Measurements from ENCODE around the gene TMEM218.

Gene TMEM218

DNA sequence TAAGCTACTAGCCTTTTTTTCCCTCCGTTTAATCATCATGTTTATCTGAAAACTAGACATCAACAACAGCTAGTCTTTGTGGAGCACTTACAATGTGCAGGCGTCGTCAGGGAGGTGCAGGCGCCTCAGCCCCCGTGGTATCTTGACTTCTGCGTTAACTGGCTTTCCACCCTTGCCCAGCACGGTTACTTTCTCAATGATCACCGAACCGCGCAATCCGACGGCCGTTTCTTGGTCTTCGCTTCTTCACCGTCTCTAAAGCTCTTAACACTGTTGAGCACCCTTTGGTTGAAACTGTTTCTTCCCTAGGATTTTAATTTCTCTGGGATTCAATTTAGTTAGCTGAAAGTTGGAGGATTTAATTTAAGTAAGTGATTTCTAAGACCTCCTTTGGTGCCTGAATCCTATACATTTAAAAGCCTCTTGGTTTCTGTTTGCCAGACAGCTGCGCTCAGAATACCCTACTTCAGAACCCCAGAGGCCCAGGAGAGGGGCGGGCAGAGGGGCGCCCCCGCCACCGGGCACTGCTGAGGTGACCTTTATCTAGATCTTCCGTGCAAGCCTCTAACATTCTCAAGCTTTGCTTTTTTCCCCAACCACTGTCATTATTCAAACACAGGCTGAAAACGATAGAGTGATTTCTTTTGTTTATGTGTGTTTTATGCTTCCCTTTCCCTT lies 18.0 kb upstream of the TMEM218 start:
- DNase-seq (ENCODE audit: low read depth): no peak

DNA sequence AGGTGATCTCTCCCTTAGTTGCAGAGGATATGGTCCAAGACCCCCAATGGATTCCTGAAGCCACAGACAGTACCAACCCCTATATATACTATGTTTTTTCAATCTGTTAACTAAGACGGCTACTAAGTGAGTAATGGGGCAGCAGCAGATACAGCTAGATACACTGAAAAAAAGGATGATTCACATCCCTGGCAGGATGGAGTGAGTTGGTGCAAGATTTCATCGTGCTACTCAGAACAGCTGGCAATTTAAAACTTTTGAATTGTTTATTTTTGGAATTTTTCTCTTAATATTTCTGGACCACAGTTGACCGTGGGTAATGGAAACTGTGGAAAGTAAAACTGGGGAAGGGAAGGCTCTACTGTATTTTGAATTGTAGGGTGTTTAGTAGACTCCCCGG lies 17.0 kb upstream of the TMEM218 start:
- no peak for DNase-seq (ENCODE audit: low read depth)

DNA sequence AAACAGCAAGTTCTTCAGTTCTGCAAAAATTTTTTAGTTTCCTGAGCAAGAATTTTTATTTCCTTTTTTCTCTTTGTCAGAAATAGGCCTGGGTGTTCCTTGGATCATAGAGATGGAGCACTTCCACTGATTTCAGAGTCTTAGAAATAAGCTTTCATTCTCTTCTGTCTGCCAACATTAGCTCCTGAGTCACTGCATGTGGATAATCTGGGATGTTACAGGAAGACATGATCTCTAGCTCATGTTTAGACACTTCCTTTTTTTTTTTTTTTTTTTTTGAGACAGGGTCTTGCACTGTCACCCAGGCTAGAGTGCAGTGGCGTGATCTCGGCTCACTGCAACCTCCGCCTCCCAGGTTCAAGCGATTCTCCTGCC lies 13.2 kb upstream of the TMEM218 start:
- no peak for DNase-seq (ENCODE audit: low read depth)

DNA sequence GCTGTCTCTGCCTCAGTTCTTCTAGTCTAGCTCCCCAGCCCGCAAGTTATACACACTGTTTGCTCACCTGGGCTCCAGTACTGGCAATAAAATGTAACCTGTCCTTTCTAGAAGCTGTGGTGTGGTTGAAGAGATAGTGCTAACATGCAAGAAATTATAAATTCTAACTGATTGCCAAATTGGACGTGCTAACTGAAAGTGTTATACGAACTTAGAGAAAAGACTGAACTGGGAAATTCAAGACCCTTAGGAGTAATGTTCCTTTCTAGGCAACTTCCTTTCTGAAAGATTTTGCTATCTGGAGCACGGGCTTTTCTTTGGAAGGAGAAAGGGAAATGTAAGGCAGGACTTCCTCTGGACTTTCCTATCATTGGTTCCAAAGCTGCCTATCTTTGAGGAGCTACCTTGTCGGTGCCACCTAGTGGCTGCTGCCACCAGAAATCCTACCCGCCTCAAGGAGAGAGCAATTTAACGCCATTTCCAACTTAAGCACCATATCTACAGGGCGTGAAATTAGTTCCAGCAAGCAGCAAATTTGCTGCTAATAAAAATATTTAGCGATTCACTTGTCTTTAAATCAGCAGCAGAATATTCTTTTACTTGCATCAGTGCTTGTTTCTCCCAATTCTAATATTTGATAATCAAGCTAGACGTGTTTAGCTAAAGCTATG lies 12.7 kb upstream of the TMEM218 start:
- no peak for DNase-seq (ENCODE audit: low read depth)

DNA sequence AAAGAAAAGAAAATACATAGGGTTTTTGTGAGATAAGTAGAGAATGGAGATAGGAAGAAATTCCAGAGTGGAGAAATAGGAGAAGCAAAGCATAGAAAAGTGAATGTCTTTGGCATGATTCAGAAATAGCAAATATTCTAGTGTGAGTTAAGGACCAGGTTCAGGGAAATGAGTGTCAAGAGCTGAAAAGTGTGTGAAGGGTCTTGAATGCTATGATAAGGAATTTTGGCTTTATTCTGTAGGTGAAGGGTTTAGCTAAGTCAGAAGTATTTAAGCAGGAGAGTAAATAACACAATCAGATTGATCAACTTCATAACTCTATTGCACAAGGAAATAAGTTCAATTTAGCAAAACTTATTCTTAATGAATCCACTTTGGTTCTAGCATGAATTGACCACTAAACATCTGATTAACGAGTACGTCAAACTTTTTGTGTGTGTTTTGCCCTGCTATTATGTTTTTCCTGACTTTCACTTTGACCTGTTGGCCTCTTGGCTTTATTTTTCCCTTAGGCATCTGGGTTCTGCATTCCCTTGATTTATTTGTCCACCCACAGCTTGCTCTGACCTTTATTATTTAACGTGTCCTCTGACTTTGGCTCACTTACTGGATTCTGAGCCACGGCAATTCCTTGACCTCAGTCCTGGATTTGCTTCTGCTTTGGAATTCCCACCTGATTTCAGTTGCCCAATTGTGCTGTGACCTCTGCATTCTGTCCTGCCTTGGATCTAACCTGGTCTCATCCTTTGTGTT lies 11.9 kb upstream of the TMEM218 start:
- no peak for DNase-seq (ENCODE audit: low read depth)

DNA sequence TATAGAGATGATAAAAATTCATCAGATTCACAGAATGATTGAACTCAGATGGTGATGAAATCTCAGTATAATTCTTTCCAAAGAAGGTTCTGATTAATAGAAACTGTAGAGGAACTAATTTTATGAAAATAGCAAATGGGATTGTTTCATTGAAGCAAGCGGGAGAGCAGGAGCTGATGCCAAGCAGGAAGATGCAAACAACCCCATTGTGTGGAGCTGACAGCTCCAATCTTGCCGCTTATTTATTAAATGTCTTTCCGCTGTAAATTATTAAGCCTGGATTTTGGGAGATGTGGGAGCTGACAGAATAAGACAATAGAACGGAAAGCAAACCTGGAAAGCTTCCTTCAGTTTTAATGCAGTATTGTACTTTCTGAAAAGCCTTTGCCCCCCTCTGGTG lies 6.0 kb upstream of the TMEM218 start:
- no peak for DNase-seq (ENCODE audit: low read depth)

DNA sequence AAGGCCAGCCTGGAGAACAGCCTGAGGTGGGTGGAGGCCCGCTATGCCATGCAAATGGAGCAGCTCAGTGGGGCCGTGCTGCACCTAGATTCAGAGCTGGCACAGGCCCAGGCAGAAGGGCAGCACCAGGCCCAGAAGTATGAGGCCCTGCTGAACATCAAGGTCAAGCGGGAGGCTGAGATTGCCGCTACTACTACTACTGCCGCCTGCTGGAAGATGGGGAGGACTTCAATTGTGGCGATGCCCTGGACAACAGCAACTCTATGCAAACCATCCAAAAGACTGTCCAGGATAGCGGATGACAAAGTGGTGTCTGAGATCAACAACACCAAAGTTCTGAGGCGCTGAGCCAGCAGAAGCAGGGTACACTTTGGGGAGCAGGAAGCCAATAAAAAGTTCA lies 3.1 kb upstream of the TMEM218 start:
- no peak for DNase-seq (ENCODE audit: low read depth)

DNA sequence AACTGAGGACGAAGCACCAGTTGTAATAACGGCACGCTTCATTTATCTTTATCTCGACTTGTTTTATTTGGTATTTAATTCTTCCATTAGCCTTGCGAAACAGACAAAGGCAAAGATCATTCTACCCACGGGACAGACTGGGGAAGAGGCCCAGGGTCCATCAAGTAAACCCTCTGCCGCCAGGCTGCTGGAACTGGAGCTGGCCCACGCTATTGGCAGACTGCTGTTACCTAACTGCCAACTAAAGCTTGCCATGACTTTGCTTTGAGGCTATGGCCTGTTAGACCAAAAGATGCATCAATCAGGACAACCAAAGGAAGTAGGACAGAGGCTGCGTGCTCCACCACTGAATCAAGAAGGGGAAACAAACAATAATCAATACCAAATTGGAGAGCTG lies 780 bp upstream of the TMEM218 start:
- no peak for DNase-seq (ENCODE audit: low read depth)

DNA sequence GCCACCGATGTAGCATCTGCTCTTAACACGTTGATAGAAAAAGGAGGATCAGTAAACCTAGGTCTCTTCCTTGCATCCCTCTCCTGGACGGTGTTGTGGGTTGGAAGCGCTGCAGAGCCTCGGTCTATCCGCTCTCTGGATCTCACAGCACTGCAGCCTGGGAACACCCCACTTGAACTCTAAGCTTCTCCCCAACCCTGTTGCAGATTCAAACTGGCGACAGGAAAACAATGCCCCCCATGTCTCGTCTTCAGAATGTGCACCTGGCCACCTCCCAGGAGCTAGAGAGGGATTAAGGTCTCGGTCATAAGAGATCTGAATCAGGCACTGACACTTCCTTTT lies 454 bp downstream of the TMEM218 start:
- no peak for DNase-seq (ENCODE audit: low read depth)

DNA sequence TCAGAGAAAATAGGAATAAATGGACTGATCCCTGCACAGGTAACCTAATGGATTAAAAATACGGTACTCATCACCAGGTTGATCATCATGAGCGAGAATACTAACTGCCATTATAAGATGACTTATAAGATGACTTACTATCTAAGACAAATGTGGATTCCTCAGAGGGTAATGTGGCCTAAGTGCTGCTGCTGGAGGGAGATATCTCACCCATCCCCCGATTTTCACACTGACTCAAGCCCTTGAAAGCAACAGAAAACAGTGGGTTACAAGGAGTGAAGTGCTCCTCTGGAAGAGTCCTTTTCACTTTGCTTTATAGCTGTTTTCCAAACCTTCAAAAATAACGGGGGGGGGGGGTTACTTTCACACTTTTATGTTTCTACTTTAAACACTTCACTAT lies 920 bp downstream of the TMEM218 start:
- no peak for DNase-seq (ENCODE audit: low read depth)

DNA sequence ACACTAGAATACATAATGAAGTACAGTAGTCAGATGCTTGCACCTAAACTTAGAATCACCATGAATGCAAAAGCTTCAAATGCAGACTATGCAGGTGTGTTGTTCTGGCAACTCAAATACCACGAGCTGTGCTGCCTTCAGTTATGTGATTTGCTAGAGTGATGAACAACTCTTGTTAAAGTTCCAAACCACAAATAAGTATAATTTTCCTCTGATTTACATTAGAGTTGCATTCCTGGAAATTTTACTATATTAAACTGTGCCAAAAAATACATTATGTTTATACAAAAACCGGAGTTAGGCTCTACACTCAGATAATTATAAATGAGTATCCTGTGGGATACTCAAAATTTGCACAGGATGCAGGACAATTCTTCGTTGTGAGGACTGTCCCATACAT lies 3.0 kb downstream of the TMEM218 start:
- no peak for DNase-seq (ENCODE audit: low read depth)

DNA sequence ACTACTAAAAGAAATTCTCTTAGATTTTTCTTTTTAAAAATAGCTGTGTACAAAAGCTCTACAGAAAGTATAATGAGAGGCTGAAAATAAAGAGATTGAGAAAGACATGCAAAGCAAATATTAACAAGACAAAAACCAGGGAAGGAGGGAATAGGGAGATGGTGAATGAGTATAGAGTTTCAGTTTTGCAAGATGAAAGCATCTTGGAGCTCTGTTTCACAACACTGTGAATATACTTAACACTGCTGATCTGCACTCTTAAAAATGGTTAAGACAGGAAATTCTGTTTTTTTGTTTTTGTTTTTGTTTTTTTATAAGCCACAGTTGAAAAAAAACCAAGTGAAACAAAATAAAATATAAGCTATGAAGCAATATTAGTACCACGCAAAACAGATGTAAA lies 5.5 kb downstream of the TMEM218 start:
- no peak for DNase-seq (ENCODE audit: low read depth)

DNA sequence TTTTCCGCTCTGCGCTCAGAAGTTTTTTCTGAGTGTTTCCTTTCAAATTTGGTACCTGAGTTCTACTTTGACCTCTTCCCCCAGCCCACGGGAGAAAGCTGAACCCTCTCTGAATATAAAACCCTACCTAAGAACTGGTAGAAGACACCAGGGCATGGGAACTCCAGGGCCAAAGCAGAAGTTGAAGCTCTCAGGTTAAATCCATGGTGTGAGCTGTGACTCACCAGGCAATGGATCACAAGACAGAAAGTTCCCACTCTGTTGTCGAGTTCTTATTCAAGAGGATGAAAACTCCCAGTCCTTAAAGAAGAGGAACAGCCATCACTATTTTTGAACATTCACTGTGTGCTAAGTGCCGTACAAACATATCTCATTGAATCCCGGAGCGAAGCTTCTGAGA lies 8.9 kb downstream of the TMEM218 start:
- DNase-seq (ENCODE audit: low read depth): no peak

DNA sequence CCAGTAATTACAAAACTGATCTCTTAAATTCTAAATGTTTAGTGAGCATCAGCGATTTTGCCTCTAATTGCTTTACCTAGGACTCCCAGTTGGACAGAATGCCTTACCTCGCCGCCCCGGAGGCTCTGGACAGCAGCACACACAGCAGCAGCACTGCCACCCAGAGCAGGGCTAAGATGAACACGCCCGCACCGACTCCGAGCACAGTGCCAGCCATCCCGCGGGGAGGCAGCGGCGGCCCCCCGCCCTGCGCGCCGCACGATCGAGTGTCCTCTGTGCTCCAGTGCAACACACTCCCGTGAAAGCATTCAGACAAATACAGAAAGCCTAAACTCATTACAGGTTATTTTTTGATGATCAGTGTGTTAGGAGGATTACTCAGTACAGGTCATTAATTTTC lies 9.4 kb downstream of the TMEM218 start:
- DNase-seq (ENCODE audit: low read depth): no peak

DNA sequence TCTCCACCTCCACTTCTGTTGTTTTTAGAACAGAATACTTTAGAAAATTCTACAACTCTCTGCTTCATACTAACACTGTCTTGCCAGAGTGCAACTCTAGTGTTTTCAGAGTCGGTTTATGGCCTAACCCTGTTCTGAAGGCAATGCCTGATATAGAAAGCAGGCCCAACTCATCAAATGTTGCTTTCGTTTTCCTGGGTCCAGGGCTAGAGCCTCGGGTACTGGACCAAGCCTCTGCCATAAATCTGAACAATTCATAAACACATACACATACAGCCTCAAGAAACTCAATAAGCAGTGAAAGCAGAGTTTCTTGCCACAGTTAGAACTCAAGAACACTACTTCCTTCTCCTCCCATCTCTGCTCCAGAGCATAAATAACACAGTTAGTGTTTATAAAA lies 9.8 kb downstream of the TMEM218 start:
- DNase-seq (ENCODE audit: low read depth): no peak

DNA sequence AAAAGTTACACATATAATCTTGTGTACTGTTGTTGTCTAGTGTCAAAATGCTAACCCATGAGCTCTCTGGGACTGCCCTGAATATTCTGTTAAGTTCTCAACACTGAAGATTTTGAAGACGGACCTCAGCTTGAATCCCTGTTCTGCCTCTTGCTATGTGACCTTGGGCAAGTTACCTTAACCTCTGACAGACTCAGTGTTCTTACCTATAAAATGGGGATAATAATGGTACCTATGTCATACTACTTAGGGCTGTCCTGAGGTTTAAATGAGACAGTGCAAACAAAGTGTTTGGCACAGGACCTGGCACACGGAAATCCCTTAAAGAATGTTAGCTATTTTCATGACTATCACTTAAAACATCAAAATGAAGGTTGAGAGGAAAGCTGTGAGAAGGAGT lies 11.3 kb downstream of the TMEM218 start:
- DNase-seq (ENCODE audit: low read depth): no peak

DNA sequence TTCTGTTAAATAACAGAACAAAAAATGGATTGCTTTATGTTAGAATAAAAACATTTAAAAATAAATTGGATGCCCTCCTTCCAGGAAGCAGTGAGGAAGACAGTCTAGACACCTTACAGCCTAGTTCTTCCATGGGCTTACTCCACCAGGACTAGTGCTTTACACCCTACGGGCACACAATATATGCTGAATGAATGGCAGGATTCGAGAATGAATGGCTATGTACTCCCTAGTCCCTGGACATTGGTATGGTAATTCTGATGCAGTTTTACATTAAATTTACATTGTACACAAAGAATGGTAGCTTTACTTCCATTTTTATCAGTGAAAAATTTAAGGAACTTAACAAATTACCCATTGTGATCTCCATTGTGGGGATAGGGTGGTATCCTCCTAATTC lies 16.7 kb downstream of the TMEM218 start:
- DNase-seq (ENCODE audit: low read depth): no peak

DNA sequence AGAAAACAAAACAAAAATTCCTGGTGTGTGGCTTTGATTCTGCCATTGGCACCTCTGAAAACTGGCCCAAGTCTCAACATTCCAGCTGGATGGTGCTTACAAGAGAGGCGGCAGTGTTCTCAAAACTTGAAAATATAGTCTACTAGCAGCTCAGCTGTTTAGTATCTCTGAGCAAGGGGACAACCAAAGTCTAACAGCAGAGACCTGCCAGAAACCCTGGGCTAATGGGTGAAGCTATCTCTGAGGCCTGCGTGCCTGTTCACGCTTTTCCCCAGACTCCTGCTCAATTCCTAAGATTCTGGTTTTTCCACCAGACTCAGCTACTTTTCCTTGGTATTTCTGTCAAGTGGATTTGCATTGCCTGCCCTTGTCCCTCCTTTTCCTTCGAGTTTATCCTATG lies 17.9 kb downstream of the TMEM218 start:
- no peak for DNase-seq (ENCODE audit: low read depth)

DNA sequence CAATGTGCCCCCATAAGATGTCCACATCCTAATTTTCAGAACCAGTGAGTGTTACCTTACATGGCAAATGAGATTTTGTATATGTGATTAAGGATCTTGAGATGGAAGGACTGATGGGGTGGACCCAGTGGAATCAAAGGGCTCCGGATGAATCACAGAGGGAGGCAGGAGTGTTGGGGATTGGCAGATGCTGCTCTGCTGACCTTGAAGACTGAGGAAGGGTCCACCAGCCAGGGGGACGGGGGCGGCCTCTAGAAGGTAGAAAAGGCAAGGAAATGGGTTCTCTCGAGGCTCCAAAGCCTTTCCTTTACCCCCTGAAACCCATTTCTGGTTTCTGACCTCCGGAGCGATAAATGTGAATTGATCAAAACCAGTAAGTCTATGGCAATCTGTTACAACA lies 18.8 kb downstream of the TMEM218 start:
- no peak for DNase-seq (ENCODE audit: low read depth)

DNA sequence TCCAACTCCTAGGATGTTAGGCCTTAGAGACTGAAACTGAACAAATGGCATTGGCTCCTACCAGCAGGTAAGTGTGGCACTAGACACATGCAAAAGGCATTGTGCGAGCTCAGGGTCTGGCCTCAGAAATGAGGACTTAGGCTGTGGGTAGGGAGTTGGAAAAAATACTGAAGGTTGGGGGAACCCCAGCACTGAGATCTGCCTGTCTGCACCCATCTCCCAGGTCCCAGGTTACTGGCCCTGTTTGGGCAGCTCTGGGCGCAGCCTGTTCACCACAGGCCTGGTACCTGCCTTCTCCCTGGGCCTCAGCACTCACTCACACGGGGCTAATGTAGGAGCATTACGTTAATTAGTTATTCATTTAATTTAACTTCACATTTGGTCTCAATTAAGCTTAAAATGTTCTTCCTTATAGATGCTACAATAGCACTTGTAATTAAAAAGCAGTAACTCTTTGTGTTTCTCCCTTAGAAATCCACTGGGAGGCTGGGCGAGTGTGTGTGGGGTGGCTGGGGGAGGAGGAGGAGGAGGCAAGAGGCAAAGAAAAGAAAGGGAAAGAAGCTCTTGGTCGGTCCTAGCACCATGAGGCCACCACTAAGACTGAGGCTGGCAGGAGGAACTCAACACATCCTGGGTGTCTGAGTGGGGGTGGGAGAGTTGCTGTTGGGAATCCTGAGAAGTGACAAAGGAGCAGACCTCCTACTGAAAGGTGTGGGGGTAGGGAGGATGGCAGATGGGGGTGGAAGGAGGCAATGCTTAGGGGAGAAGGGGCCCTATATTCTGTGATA lies 19.4 kb downstream of the TMEM218 start:
- DNase-seq (ENCODE audit: low read depth): no peak

DNA sequence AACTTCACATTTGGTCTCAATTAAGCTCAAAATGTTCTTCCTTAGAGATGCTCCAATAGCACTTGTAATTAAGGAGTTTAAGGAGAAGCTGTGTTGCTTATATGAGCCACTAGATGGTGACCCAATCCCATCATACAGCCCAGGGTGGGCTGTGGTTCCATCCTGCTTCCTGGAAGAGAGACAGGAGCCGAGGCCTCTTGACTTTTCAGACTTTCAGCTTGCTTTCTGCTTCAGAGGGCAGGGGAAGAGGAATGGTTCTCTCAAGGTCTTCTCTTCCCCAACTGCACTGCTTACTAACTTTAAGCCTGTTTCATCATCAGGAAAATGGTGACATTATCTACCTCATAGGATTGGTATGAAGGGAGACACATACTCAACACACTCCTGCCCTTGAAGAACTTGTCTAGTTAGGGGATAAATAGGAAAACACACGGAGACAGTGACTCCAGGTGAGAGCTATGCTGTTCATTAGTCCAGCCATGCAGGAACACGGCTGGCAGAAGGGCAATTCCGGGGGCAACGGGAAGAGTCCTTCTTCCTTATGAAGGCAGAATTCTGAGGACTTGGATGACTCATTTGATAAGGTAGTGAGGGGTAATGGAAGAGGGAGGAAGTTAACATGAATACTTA lies 20.1 kb downstream of the TMEM218 start:
- DNase-seq (ENCODE audit: low read depth): no peak

DNA sequence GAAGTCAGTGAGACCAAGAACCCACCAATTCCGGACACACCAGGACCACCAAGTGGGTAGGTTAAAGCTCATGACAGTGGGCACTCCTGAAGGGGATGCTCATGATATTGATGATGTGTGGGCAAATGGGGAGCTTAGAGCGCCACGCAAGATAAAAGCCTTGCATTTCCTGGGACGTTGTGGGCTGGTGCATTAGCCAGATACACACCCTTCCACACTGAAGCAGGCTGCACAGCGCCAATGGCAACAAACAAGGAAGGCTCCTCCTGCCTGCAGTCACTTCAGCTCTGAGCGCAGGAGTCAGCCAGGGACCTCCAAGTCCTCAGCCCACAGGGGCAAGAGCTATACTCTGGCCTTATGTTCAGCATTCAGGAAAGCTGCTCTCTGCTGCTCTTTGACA lies 20.6 kb downstream of the TMEM218 start:
- DNase-seq (ENCODE audit: low read depth): no peak

Measured in activated T-cell treated with anti-CD3 and anti-CD28 coated beads for 1 hour (primary cell).